Measurements from ENCODE around the gene SAP130.

- TF ChIP-seq CTCF (IDR thresholded peaks at IDR 0.05) (no peak), POLR2A (IDR thresholded peaks at IDR 0.05) (no peak)
These were observed 98.4 kb downstream of the SAP130 start for GRCh38 chr2:127929449-127929848.

Data from lower leg skin (tissue), 3 donors.